B cell (primary cell): ENCODE data around the gene MYADML2. TPM values are rescaled to one million over a fixed set of nuclear protein-coding genes. Genes with fewer than 3 reads are reported as not detected.
A peak's percentile ranks its signal among the peaks of the same experiment; 100 is the strongest.

Experiments used
- ATAC-seq: fragments of 200-7000 bp; cut with Tn5 transposase; one replicate; pipeline ENCODE4 v1.10.0; 2021; ENCODE audit warnings: low read depth, mild to moderate bottlenecking, moderate number of reproducible peaks, moderate library complexity
- CTCF ChIA-PET: fragments of 350-600 bp; sonication (Branson Sonifier 250); formaldehyde crosslinking; loops from one replicate; lab custom pipeline; 2021; ENCODE audit warnings: antibody characterized with exemption, inconsistent platforms; lab: Charles Lee
- POLR2A ChIA-PET: fragments of 350-600 bp; sonication (Branson Sonifier 250); formaldehyde crosslinking; loops from one replicate; lab custom pipeline; 2021; ENCODE audit warnings: antibody characterized with exemption; lab: Charles Lee
- DNase-seq: peaks from one replicate; pipeline ENCODE4 v3.0.0; 2013
- H2AFZ ChIP-seq: 2 replicates; pipeline ENCODE4 v1.6.1; 2012; ENCODE audit warnings: mild to moderate bottlenecking, low read depth, low read length; ENCODE audit not compliant: insufficient read depth, poor library complexity, severe bottlenecking
- H3K27ac ChIP-seq, 2 donors: 1 replicate in 1 of 2; 2 replicates in 1 of 2; pipeline ENCODE4 v1.5.1; 2012 to 2013; ENCODE audit warnings: low read length in 2 of 2, mild to moderate bottlenecking in 2 of 2, moderate library complexity in 1 of 2
- H3K27me3 ChIP-seq, 4 experiments: fragments of 200-600 bp in 1 of 4; sonication (generic) in 1 of 4; replicated peaks in 1 of 4; 1 replicate in 2 of 4; 2 replicates in 2 of 4; pipeline versions ENCODE4 v1.6.1 to v1.7.0; 2013 to 2016; ENCODE audit warnings: low read length in 3 of 4, mild to moderate bottlenecking in 2 of 4, mixed read lengths in 1 of 4, moderate library complexity in 1 of 4; ENCODE audit not compliant: insufficient read depth in 4 of 4, control insufficient read depth in 3 of 4; ENCODE audit errors: control extremely low read depth in 1 of 4
- H3K36me3 ChIP-seq, 2 experiments: replicated peaks in 1 of 2; 1 replicate in 1 of 2; 2 replicates in 1 of 2; pipeline versions ENCODE4 v1.6.1 to v1.7.1; 2013; ENCODE audit warnings: low read length in 1 of 2; ENCODE audit not compliant: insufficient read depth in 2 of 2, control insufficient read depth in 1 of 2; ENCODE audit errors: control extremely low read depth in 1 of 2, extremely low read depth in 1 of 2
- H3K4me1 ChIP-seq, 2 donors: fragments of 200-600 bp in 1 of 2; sonication (generic) in 1 of 2; 1 replicate in 1 of 2; 2 replicates in 1 of 2; pipeline versions ENCODE4 v1.5.1 to v1.6.1; 2013 to 2017; ENCODE audit warnings: low read length in 2 of 2; ENCODE audit not compliant: control insufficient read depth in 2 of 2, insufficient read depth in 2 of 2
- H3K4me2 ChIP-seq: replicated peaks from 2 replicates; pipeline ENCODE3; 2012; ENCODE audit warnings: mild to moderate bottlenecking, low read depth, low read length; ENCODE audit not compliant: poor library complexity, severe bottlenecking
- H3K4me3 ChIP-seq, 5 experiments: fragments of 200-600 bp in 1 of 5; sonication (generic) in 1 of 5; 1 replicate in 3 of 5; 2 replicates in 2 of 5; pipeline versions ENCODE4 v1.5.1 to v1.7.0; 2011 to 2016; ENCODE audit warnings: low read length in 4 of 5, mild to moderate bottlenecking in 4 of 5, low read depth in 2 of 5, control low read depth in 1 of 5, moderate library complexity in 1 of 5; ENCODE audit not compliant: insufficient read depth in 1 of 5; ENCODE audit errors: control extremely low read depth in 1 of 5, extremely low read depth in 1 of 5
- H3K79me2 ChIP-seq: fragments of 200-600 bp; sonication (generic); one replicate; pipeline ENCODE4 v1.6.0; 2016; ENCODE audit warnings: low read length; ENCODE audit not compliant: control insufficient read depth, insufficient read depth
- H3K9ac ChIP-seq: fragments of 200-600 bp; sonication (generic); 2 replicates; pipeline ENCODE4 v1.6.1; 2017; ENCODE audit warnings: mild to moderate bottlenecking, low read length, moderate library complexity
- H3K9me3 ChIP-seq, 3 donors: one replicate each; pipeline versions ENCODE4 v1.6.1 to v1.7.1; 2013; ENCODE audit warnings: low read length in 2 of 3; ENCODE audit not compliant: control insufficient read depth in 2 of 3, insufficient read depth in 1 of 3; ENCODE audit errors: control extremely low read depth in 1 of 3
- H4K20me1 ChIP-seq: 2 replicates; pipeline ENCODE4 v1.6.0; 2012; ENCODE audit warnings: mild to moderate bottlenecking, low read length; ENCODE audit not compliant: insufficient read depth, control insufficient read depth, poor library complexity, severe bottlenecking
- H3K27ac Mint-ChIP-seq: one replicate; pipeline ENCODE4 v1.8.0; 2021; ENCODE audit warnings: mixed read lengths
- H3K27me3 Mint-ChIP-seq: one replicate; pipeline ENCODE4 v1.8.0; 2021; ENCODE audit warnings: mixed read lengths
- H3K4me1 Mint-ChIP-seq: one replicate; pipeline ENCODE4 v1.8.0; 2021; ENCODE audit warnings: mixed read lengths
- H3K4me3 Mint-ChIP-seq: one replicate; pipeline ENCODE4 v1.8.0; 2021; ENCODE audit warnings: mixed read lengths
- H3K9me3 Mint-ChIP-seq: one replicate; pipeline ENCODE4 v1.8.0; 2022; ENCODE audit warnings: mixed read lengths; ENCODE audit not compliant: insufficient read depth
- EZH2 ChIP-seq: IDR thresholded peaks from 2 replicates; pipeline ENCODE4 v1.6.1; 2012; ENCODE audit warnings: borderline replicate concordance, low read depth, mild to moderate bottlenecking, moderate library complexity, low read length; ENCODE audit not compliant: insufficient read depth, poor library complexity, severe bottlenecking
- WGBS: methylation state at CpG from one replicate; pipeline ENCODE4 v1.1.5; 2013; ENCODE audit warnings: missing lambda C conversion rate; ENCODE audit not compliant: insufficient coverage; 5-methylcytosine and 5-hydroxymethylcytosine counted together
- intact Hi-C: fragments of 100-400 bp; cut with micrococcal nuclease; formaldehyde crosslinking; loops from one replicate; pipeline ENCODE4 v1.10.0; 2022
- polyA plus RNA-seq: library from polyadenylated mRNA; depleted of rRNA; stranded (reverse); fragments of >200 nt; gene quantifications from 2 replicates; pipeline ENCODE4 v1.2.3, GENCODE V29; 2012
- total RNA-seq, 2 donors: library from RNA; stranded (reverse); fragments of 120-200 nt in 1 of 2; gene quantifications; 1 replicate in 1 of 2; 2 replicates in 1 of 2; pipeline versions ENCODE4 v1.2.3 to v1.2.4, GENCODE V29; 2013 to 2022
- TF ChIP-seq, protein P1 (sequence below): fragments of 200-600 bp; IDR thresholded peaks from one replicate; pipeline ENCODE4 v1.8.0; 2022; ENCODE audit warnings: antibody characterized with exemption, mild to moderate bottlenecking

MYADML2 gene
- total and polyA plus RNA-seq, 2 donors (not counting 1 experiment from before 2014, with no cell fraction given) = not detected

DNA sequence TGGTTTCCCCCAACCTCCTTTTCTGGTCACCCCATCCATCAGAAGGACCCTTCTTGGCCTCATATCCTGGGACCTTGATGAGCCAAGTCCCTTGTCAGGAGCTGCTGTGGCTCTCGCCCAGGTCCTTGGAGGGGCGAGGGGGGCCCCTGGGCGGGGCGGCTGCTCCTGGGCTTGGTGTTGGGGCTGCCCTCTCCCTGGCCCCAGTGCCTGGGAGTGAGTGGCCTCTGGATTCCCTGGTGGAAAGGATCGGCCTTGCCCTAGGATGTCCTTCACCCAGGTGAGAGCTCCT lies 20.2 kb upstream of the MYADML2 start:
- CTCF ChIA-PET = interaction anchor here (0.6 to 1.6 kb wide), 8 partner anchors 8 to 631 kb away, joined by 3 to 11 read pairs (median 3); partner anchors contain the start of gene DCXR
- Histone ChIP-seq H3K27me3 (peaks cover 0 to 16% (median 2%) of the 10 kb centered on the region in 4 experiments), H3K4me2 (peak overlapping the region; percentile 83), H3K9me3 (peaks cover 0 to 3% (median 0%) of the 10 kb centered on the region in 3 donors), H3K27ac (no peak overlapping the region), H3K36me3 (no peaks in the 10 kb centered on the region), H3K9ac (no peak overlapping the region), H2AFZ (peak overlapping the region; percentile 71), H3K4me1 (peaks cover 24 to 27% of the 10 kb centered on the region in 2 donors), H4K20me1 (no peaks in the 10 kb centered on the region), H3K79me2 (no peaks in the 10 kb centered on the region), H3K4me3 (peak overlapping the region in 2 of 5 experiments; percentile 33 to 59)
- 31% methylated on average over 5 of the region's 5 CpGs for WGBS
- peaks cover 15% of the 10 kb centered on the region for H3K4me1 Mint-ChIP-seq
- H3K9me3 Mint-ChIP-seq = no peaks in the 10 kb centered on the region
- no peak overlapping the region for H3K27ac Mint-ChIP-seq
- H3K4me3 Mint-ChIP-seq = no peak overlapping the region
- DNase-seq (no peak), ATAC-seq (no peak)
- intact Hi-C loops = no loop called here
- TF ChIP-seq, protein P1, sequence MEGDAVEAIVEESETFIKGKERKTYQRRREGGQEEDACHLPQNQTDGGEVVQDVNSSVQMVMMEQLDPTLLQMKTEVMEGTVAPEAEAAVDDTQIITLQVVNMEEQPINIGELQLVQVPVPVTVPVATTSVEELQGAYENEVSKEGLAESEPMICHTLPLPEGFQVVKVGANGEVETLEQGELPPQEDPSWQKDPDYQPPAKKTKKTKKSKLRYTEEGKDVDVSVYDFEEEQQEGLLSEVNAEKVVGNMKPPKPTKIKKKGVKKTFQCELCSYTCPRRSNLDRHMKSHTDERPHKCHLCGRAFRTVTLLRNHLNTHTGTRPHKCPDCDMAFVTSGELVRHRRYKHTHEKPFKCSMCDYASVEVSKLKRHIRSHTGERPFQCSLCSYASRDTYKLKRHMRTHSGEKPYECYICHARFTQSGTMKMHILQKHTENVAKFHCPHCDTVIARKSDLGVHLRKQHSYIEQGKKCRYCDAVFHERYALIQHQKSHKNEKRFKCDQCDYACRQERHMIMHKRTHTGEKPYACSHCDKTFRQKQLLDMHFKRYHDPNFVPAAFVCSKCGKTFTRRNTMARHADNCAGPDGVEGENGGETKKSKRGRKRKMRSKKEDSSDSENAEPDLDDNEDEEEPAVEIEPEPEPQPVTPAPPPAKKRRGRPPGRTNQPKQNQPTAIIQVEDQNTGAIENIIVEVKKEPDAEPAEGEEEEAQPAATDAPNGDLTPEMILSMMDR = no peak
- TF ChIP-seq EZH2 = no peak
- H3K27me3 Mint-ChIP-seq = peaks cover 3% of the 10 kb centered on the region
- POLR2A ChIA-PET = interaction anchor here (0.7 to 2.7 kb wide), 4 partner anchors 10 to 70 kb away, joined by 3 to 28 read pairs (median 3); partner anchors contain the start of genes ASPSCR1, CENPX, DCXR and LRRC45
